SK-N-SH treated with all-trans-retinoic acid at 6 μM for 48 hours (cell line): Measurements from ENCODE around the gene CCND2.

Source experiments
- ARNTL ChIP-seq: fragments of 450-650 bp; formaldehyde crosslinking; IDR thresholded peaks from 2 replicates; pipeline ENCODE4 v1.5.0; 2020; ENCODE audit warnings: low read depth, mild to moderate bottlenecking, moderate library complexity, borderline replicate concordance
- CREB5 ChIP-seq: fragments of 250-450 bp; sonication (Bioruptor Pico); IDR thresholded peaks from 2 replicates; pipeline ENCODE4 v1.5.1; 2020; ENCODE audit warnings: low read depth, mild to moderate bottlenecking, moderate library complexity
- CSDC2 ChIP-seq: fragments of 250-450 bp; sonication (Bioruptor Pico); IDR thresholded peaks from 2 replicates; pipeline ENCODE4 v1.5.0; 2020; ENCODE audit warnings: mild to moderate bottlenecking, moderate library complexity
- CSRNP3 ChIP-seq: fragments of 250-450 bp; sonication (Bioruptor Pico); IDR thresholded peaks from 2 replicates; pipeline ENCODE4 v1.5.1; 2021; ENCODE audit warnings: mild to moderate bottlenecking, moderate library complexity
- GLIS3 ChIP-seq: fragments of 250-450 bp; sonication (Bioruptor Pico); IDR thresholded peaks from 2 replicates; pipeline ENCODE4 v1.5.0; 2020; ENCODE audit warnings: mild to moderate bottlenecking, moderate library complexity
- PATZ1 ChIP-seq: fragments of 250-450 bp; sonication (Bioruptor Pico); IDR thresholded peaks from 2 replicates; pipeline ENCODE4 v1.8.0; 2020; ENCODE audit warnings: mild to moderate bottlenecking, moderate library complexity, borderline replicate concordance
- RARB ChIP-seq: fragments of 250-450 bp; sonication (Bioruptor Pico); IDR thresholded peaks from 2 replicates; pipeline ENCODE4 v1.8.0; 2021; ENCODE audit warnings: mild to moderate bottlenecking, moderate library complexity
- ZFP3 ChIP-seq: fragments of 250-450 bp; sonication (Bioruptor Pico); IDR thresholded peaks from 2 replicates; pipeline ENCODE4 v1.5.0; 2020; ENCODE audit warnings: mild to moderate bottlenecking, moderate library complexity
- ZFP30 ChIP-seq: fragments of 450-650 bp; formaldehyde crosslinking; IDR thresholded peaks from 2 replicates; pipeline ENCODE4 v1.5.0; 2022; ENCODE audit warnings: mild to moderate bottlenecking, moderate library complexity
- ZNF70 ChIP-seq: fragments of 450-650 bp; formaldehyde crosslinking; IDR thresholded peaks from 2 replicates; pipeline ENCODE4 v1.5.0; 2020; ENCODE audit warnings: mild to moderate bottlenecking, moderate library complexity

GRCh38 chr12:4280351-4281163 lies 7.0 kb downstream of the CCND2 start:
- TF ChIP-seq GLIS3: no peak
- no peak for TF ChIP-seq PATZ1
- no peak for TF ChIP-seq CSRNP3 (CRISPR knock-in tag)
- TF ChIP-seq CREB5 (CRISPR knock-in tag): no peak
- TF ChIP-seq ZNF70 (CRISPR knock-in tag): no peak
- TF ChIP-seq ZFP3 (CRISPR knock-in tag): no peak
- no peak for TF ChIP-seq CSDC2 (CRISPR knock-in tag)
- TF ChIP-seq ZFP30: no peak
- no peak for TF ChIP-seq ARNTL
- no peak for TF ChIP-seq RARB
